Right lobe of liver (tissue), 4 donors: ENCODE results near the gene AKAP12.

Source experiments
- POLR2A ChIP-seq: fragments of 450-650 bp; IDR thresholded peaks from one replicate; pipeline ENCODE4 v1.6.1; 2017; ENCODE audit warnings: antibody characterized with exemption, mild to moderate bottlenecking
- TF ChIP-seq, protein P1 (sequence below), 4 donors: fragments of 200-600 bp in 3 of 4; fragments of 450-650 bp in 1 of 4; IDR thresholded peaks; one replicate each; pipeline versions ENCODE4 v1.5.1 to v1.8.0; 2016 to 2022; ENCODE audit warnings: antibody characterized with exemption in 4 of 4, mild to moderate bottlenecking in 2 of 4
- donor health status: DM: no; HTN: no; CAD: no.
- donor health status: DM: no; HTN: no; CAD: no.
- donor health status: DM: no; HTN: yes; CAD: no.

GRCh38 chr6:151377095-151377494 is 137.3 kb downstream of the AKAP12 start:
- TF ChIP-seq POLR2A: no peak
- TF ChIP-seq, protein P1, sequence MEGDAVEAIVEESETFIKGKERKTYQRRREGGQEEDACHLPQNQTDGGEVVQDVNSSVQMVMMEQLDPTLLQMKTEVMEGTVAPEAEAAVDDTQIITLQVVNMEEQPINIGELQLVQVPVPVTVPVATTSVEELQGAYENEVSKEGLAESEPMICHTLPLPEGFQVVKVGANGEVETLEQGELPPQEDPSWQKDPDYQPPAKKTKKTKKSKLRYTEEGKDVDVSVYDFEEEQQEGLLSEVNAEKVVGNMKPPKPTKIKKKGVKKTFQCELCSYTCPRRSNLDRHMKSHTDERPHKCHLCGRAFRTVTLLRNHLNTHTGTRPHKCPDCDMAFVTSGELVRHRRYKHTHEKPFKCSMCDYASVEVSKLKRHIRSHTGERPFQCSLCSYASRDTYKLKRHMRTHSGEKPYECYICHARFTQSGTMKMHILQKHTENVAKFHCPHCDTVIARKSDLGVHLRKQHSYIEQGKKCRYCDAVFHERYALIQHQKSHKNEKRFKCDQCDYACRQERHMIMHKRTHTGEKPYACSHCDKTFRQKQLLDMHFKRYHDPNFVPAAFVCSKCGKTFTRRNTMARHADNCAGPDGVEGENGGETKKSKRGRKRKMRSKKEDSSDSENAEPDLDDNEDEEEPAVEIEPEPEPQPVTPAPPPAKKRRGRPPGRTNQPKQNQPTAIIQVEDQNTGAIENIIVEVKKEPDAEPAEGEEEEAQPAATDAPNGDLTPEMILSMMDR (IDR thresholded peaks at IDR 0.05): no peak
